ENCODE data around the gene PTPRJ. TPM values are rescaled to one million over a fixed set of nuclear protein-coding genes. Genes with fewer than 3 reads are reported as not detected.

The PTPRJ gene
- total RNA-seq, 2 donors from 2014 or later, result 60.7 to 83.3 TPM

DNA sequence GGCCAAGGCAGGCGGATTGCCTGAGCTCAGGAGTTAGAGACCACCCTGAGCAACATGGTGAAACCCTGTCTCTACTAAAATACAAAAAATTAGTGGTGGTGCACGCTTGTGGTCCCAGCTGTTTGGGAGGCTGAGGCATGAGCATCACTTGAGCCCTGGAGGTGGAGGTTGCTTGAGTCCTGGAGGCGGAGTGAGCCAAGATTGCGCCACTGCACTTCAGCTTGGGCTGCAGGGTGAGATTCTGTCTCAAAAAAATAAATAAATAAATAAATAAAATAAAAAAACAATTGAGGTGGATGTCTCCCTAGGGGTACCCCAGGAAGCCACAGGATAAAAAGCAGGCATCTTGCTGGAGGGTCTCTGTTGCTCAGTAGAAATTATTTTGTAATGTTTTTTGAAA, 14.1 kb downstream of the PTPRJ start:
- H3K4me3 Mint-ChIP-seq, result no peak overlapping the region
- H3K4me1 Mint-ChIP-seq (ENCODE audit: low read depth in 2 of 2), result peaks cover 44 to 55% of the 10 kb centered on the region in 2 donors
- no peaks in the 10 kb centered on the region for H3K27me3 Mint-ChIP-seq
- no peak for ATAC-seq
- H3K36me3 Mint-ChIP-seq, result no peaks in the 10 kb centered on the region
- H3K9me3 Mint-ChIP-seq, result no peaks in the 10 kb centered on the region
- no peak for DNase-seq (ENCODE audit: low spot score)
- H3K27ac Mint-ChIP-seq, result no peak overlapping the region

DNA sequence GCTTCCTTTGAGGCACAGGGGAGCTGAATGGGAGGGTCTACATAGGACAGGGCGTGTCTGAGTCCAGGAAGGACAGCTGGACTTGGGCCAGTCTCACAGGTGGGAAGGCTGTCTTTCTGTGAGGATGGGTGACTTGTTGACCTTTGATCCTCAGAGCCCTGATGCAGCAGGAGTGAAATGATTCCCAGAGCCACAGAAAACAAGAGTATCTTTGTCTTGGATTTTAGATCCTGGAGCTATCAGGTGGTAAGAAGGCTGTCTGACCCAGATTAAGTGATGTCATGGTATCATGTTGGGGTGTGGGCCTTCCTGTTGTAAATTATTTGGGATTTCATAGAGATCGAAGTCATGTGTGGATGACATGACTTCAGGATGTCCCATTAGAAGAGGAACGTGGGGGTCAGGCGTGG, 15.0 kb downstream of the PTPRJ start:
- DNase-seq (ENCODE audit: low spot score) (no peak), ATAC-seq (no peak)
- no peak overlapping the region for H3K4me3 Mint-ChIP-seq

DNA sequence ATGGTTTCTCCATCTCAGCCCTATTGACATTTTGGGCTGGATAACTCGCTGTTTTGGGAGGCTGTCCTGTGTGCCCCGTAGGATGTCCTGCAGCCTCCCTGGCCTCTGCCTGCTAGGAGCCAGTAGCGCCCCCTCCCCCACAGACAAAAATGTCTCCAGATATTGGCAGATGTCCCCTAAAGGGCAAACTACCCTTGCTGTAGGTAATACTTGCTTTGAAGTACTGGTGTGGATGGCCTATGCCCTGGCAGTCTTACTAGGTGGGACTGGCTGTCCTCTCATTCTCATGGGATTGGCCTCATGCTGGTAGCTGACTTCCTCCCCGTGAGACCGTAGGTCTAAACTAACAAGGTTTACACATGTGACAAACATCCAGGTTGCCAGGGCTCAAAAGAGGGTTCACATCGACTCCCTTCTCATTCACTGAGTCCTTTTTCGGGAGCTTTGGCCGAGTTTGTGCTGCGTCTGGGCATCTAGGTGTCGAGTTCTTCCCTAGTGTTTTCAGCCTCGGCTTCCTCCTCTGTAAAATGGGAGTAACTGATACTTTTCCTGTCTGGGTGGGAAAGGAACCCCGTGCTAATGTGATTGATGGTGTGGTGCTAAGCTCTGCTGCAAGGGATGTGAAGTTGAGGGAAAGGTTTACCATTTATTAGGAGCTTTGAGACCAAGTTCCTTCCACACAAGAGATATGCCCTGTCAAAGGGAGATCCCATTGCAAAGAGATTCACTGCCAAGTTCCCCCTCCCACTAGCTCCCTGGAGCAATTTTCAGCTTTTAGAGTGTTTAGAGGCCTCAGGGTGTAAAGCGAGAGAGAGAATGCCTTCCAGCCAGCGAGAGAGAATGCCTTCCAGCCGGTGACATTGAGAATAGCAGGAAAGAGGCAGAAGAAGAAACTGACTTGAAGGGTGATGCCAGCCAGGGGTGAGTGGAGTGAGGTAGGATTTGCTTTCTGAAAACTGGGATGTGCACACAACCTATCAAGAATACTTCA, 17.0 kb downstream of the PTPRJ start:
- peak overlapping the region; percentile 59 to 100 for H3K27ac Mint-ChIP-seq
- H3K36me3 Mint-ChIP-seq, result no peaks in the 10 kb centered on the region
- H3K4me3 Mint-ChIP-seq, result no peak overlapping the region
- DNase-seq (ENCODE audit: low spot score) (no peak), ATAC-seq (no peak)
- H3K27me3 Mint-ChIP-seq, result no peaks in the 10 kb centered on the region
- H3K9me3 Mint-ChIP-seq, result no peaks in the 10 kb centered on the region
- H3K4me1 Mint-ChIP-seq (ENCODE audit: low read depth in 2 of 2), result peaks cover 56 to 59% of the 10 kb centered on the region in 2 donors

More for the DNA sequence above, 15.0 kb downstream of the PTPRJ start:
- Mint-ChIP-seq H3K9me3 (no peaks in the 10 kb centered on the region), H3K27ac (peak overlapping the region; percentile 41 to 55), H3K36me3 (no peaks in the 10 kb centered on the region), H3K4me1 (ENCODE audit: low read depth in 2 of 2) (peaks cover 44 to 53% of the 10 kb centered on the region in 2 donors), H3K27me3 (no peaks in the 10 kb centered on the region)

DNA sequence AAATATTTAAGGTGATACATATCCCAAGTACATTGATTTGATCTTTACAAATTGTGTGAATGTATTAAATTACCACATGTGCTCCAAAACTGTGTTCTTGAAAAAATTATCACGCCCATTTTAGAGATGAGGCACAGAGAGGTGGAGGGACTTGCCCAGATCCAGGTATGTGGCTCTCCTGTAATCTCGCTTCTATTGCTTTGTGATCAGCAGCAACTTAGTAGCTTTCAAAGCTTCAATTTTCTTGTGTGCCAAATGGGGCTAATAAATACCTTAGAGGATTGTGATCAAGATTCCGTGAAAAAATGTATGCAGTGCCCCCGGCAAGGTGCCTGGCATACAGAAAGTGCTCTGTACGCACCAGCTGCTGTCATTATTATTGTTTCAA, 18.0 kb downstream of the PTPRJ start:
- H3K9me3 Mint-ChIP-seq, result no peaks in the 10 kb centered on the region
- H3K4me3 Mint-ChIP-seq, result peak overlapping the region; percentile 4
- no peak for DNase-seq (ENCODE audit: low spot score)
- no peaks in the 10 kb centered on the region for H3K36me3 Mint-ChIP-seq
- H3K27me3 Mint-ChIP-seq, result no peaks in the 10 kb centered on the region
- H3K4me1 Mint-ChIP-seq (ENCODE audit: low read depth in 2 of 2), result peaks cover 56 to 59% of the 10 kb centered on the region in 2 donors
- ATAC-seq, result no peak
- peak overlapping the region; percentile 93 to 100 for H3K27ac Mint-ChIP-seq

DNA sequence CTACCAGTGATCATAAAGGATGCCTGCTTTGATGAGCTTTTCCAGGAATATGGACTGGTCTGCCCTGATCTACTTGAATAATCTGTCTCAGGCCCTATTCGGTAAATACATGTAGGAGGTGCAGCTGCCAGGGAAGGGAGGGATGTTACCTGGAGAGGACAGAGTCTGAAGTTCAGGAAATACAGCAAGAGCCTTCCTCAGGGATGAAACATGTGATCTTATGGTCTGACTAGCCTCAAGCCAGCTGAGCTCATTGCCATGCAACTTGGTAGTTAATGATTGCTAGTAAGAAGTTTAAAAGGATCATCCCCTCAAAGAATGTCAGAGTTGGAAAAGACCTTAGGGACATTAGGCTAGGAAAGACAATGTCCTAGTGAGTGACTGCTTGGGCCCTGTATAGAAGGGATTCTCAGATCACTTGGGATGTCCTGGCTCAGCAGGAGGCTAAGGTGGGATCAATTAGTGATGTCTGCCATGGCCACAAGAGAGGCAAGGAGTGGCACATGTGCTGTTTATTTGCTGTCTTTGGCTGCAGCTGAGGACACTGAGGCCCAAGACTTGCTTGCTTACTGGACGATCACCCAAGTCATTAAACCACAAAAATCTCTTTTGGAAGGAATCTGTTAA, 18.5 kb downstream of the PTPRJ start:
- no peaks in the 10 kb centered on the region for H3K27me3 Mint-ChIP-seq
- ATAC-seq (no peak), DNase-seq (ENCODE audit: low spot score) (no peak)
- peak overlapping the region; percentile 4 for H3K4me3 Mint-ChIP-seq
- no peaks in the 10 kb centered on the region for H3K36me3 Mint-ChIP-seq
- H3K4me1 Mint-ChIP-seq (ENCODE audit: low read depth in 2 of 2), result peaks cover 54 to 60% of the 10 kb centered on the region in 2 donors
- no peaks in the 10 kb centered on the region for H3K9me3 Mint-ChIP-seq
- H3K27ac Mint-ChIP-seq, result peak overlapping the region; percentile 93 to 100

DNA sequence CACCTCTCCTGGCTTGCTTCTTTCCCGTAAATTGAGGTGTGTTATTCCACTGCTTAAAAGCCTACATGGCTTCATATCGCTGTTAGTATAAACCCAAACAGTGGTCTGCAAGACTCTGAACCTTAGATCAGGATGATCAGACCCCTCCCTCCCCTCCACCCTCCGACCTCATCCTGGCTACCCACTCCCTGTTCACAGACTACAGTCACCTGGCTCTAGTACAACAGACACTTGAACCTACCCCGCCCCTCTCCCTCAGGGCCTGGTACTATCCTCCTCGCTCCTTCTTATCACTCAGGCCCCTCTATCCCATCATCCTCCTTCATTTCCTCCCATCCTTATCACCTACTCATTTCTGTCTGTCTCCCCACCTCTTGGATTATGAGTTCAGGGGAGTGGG, 20.1 kb downstream of the PTPRJ start:
- peak overlapping the region; percentile 85 for H3K4me3 Mint-ChIP-seq
- H3K36me3 Mint-ChIP-seq, result no peaks in the 10 kb centered on the region
- H3K9me3 Mint-ChIP-seq, result no peaks in the 10 kb centered on the region

DNA sequence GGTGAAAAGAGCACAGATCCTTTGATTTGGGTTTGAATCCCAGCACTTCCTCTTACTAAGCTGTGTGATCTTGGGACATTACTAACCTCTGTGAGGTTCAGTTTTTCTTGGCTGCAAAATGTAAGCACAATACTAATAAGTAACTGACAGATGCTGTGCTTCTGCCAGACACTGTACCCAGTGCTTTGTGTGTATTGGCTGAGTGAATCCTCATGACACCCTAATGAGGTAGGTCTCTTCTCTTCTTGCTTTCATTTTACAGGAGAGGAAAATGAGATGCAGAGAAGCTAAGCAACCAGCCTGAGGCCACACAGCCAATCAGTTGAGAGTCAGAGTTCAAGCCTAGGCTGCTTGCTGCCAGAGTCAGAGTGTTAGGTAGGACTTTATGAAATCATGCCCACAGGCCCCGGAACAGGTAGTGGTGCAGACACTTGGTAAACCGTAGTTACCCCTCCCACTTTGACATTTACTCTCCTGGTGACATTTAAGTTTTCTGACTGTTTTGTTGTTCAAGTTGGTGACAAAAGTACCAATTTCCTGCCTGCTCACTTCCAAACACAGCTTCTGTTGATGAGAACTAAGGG, 21.2 kb downstream of the PTPRJ start:
- H3K9me3 Mint-ChIP-seq, result no peaks in the 10 kb centered on the region
- peak; percentile 92 to 93 for ATAC-seq

More for the DNA sequence above, 20.1 kb downstream of the PTPRJ start:
- Mint-ChIP-seq H3K27ac (peak overlapping the region; percentile 93 to 100), H3K4me1 (ENCODE audit: low read depth in 2 of 2) (peaks cover 62 to 74% of the 10 kb centered on the region in 2 donors), H3K27me3 (no peaks in the 10 kb centered on the region)
- DNase-seq (ENCODE audit: low spot score), result no peak
- ATAC-seq, result no peak

DNA sequence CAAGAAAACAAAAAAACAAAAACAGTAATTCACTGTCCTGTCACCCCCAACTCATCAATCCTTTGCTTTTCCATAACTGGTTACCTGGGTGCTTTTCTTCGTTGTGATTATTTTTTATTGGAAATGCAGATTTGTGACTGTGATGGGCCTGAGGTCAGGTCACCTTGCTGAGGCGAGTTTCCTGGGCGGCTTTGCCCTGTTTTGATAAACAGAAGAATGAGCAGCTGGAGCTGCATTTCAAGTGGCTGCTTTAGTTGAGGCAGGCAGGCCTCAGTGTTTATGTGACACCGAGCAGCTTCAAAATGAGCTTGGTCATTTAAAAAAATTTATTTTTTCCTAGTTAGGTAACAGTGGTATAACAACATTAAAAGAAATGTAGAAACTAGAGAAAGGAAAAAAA, 22.2 kb downstream of the PTPRJ start:
- peak overlapping the region; percentile 93 to 100 for H3K27ac Mint-ChIP-seq
- no peaks in the 10 kb centered on the region for H3K36me3 Mint-ChIP-seq
- H3K9me3 Mint-ChIP-seq, result no peaks in the 10 kb centered on the region
- DNase-seq (ENCODE audit: low spot score) (no peak), ATAC-seq (no peak)
- peaks cover 68 to 80% of the 10 kb centered on the region in 2 donors for H3K4me1 Mint-ChIP-seq (ENCODE audit: low read depth in 2 of 2)
- H3K27me3 Mint-ChIP-seq, result no peaks in the 10 kb centered on the region
- peak overlapping the region; percentile 85 for H3K4me3 Mint-ChIP-seq

More for the DNA sequence above, 21.2 kb downstream of the PTPRJ start:
- Mint-ChIP-seq H3K27ac (peak overlapping the region; percentile 93 to 100), H3K27me3 (no peaks in the 10 kb centered on the region), H3K4me1 (ENCODE audit: low read depth in 2 of 2) (peaks cover 69 to 82% of the 10 kb centered on the region in 2 donors), H3K36me3 (no peaks in the 10 kb centered on the region), H3K4me3 (peak overlapping the region; percentile 85)
- DNase-seq (ENCODE audit: low spot score), result peak; percentile 88

DNA sequence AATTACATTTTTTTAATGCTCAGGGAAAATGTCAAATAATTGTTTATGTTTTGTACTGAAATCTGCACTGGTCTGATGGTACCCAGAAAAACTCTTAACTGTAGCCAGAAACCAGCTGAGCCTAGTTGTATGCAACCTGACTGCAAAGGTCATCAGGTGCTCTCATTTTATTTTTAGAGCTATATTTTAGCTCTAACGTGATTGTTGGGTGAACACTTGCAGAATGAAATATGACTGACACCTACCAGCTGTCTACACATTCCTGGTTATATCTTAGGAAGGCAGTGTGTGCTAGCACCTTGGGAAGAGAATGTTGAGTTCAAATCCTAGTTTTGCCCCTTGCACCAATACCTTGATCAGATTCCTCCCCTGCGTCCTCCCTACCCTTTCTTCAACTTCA, 23.6 kb downstream of the PTPRJ start:
- Mint-ChIP-seq H3K4me1 (ENCODE audit: low read depth in 2 of 2) (peaks cover 69 to 78% of the 10 kb centered on the region in 2 donors), H3K27me3 (no peaks in the 10 kb centered on the region), H3K36me3 (no peaks in the 10 kb centered on the region), H3K9me3 (no peaks in the 10 kb centered on the region), H3K4me3 (peak overlapping the region; percentile 86), H3K27ac (peak overlapping the region; percentile 100)
- ATAC-seq, result no peak
- DNase-seq (ENCODE audit: low spot score), result no peak

DNA sequence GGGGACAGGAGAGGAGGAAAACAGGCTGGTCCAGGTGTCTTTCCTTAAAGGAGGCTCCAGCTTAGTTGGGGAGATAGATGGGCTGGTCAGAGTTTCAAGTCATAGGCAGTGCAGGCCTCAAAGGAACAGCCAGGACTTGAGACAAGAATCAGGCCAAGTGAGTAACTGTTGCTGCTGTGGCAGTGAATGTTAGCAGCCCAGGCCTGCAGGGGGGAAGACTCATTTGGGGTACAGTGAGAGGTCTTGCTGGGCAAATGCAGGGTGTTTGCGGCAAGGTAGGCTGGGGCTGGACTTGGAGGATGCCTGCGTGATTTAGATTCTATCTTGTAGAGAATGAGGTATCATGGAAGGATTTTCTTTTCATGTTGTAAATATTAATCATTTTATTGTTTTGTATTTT, 24.1 kb downstream of the PTPRJ start:
- ATAC-seq (no peak), DNase-seq (ENCODE audit: low spot score) (no peak)
- H3K4me3 Mint-ChIP-seq, result peak overlapping the region; percentile 86
- no peaks in the 10 kb centered on the region for H3K36me3 Mint-ChIP-seq
- H3K27ac Mint-ChIP-seq, result peak overlapping the region; percentile 100
- H3K4me1 Mint-ChIP-seq (ENCODE audit: low read depth in 2 of 2), result peaks cover 70 to 76% of the 10 kb centered on the region in 2 donors
- H3K27me3 Mint-ChIP-seq, result no peaks in the 10 kb centered on the region
- no peaks in the 10 kb centered on the region for H3K9me3 Mint-ChIP-seq

DNA sequence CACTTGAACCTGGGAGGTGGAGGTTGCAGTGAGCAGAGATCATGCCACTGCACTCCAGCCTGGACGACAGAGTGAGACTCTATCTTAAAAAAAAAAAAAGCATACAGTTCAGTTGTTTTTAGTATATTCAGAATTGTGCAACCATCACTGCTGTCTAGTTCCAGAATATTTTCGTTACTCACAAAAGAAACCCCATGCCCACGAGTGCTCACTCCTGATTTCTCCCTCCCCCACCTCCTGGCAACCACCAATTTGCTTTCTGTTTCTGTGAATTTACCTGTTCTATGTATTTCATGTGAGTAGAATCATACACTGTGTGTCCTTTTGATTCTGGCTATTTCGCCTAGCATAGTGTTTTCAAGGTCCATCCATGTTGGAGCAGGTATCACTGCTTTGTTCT, 24.8 kb downstream of the PTPRJ start:
- no peak for DNase-seq (ENCODE audit: low spot score)
- Mint-ChIP-seq H3K27me3 (no peaks in the 10 kb centered on the region), H3K27ac (peak overlapping the region; percentile 100), H3K36me3 (no peaks in the 10 kb centered on the region), H3K4me3 (peak overlapping the region; percentile 86), H3K9me3 (no peaks in the 10 kb centered on the region), H3K4me1 (ENCODE audit: low read depth in 2 of 2) (peaks cover 71 to 73% of the 10 kb centered on the region in 2 donors)
- ATAC-seq, result no peak

DNA sequence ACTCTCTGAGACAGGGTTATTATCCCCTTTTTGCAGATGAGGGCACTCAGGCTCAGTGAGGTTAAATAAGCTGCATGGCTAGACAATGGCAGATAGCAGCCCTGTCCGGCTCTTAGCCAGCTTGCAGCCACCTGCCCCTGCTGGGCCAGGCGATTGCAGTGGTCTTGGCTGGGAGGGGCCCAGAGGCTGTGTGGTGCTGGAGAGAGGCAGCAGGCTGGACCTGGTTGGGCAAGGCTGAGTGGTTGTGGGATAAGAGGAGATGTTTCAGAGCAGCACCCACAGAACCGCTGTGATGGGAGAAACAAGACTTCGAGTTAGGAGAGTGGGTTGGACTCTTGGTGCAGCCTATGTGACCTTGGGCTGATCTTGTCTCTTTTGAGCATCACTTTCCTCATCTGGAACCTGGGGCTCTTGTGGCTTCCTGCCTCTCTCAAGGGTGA, 25.5 kb downstream of the PTPRJ start:
- ATAC-seq, result peak in 1 of 2 donors; percentile 10
- DNase-seq (ENCODE audit: low spot score), result no peak
- Mint-ChIP-seq H3K4me1 (ENCODE audit: low read depth in 2 of 2) (peaks cover 66 to 67% of the 10 kb centered on the region in 2 donors), H3K27me3 (no peaks in the 10 kb centered on the region), H3K4me3 (peak overlapping the region; percentile 86), H3K9me3 (no peaks in the 10 kb centered on the region), H3K27ac (peak overlapping the region; percentile 100), H3K36me3 (no peaks in the 10 kb centered on the region)

DNA sequence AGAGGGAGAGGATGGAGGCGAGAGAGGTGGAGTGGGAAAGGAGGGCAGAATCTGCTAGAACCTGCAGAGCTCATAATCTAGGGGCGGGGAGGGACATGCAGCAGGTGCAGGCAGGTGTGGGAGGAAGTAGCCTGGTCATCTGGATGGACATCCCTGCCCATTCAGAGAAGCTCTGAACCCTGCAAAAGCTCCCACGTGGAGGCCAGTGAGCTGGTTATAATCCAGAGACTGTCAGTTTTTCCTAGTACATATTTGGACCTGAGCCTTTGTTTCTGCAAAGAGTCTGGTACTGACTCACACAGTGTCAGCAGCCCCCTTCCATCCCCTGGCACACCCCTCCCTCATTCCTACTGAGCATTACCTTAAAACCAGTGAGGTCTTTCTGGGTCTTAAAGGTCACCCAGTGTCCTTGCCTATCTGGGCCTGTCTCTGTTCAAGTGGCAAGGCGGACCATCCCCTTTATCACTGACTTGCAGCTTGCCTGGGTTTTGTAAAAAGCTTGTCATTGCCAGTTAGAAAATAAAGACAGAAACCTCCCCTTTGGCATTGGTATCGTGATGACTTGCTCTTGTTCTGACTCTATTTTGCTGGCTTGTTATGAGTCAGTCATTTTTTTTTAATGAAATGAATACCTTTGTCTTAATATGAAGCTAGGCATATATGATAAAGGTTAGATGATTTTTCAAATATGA, 26.1 kb downstream of the PTPRJ start:
- peak overlapping the region; percentile 100 for H3K27ac Mint-ChIP-seq

More for the DNA sequence above, 26.1 kb downstream of the PTPRJ start:
- Mint-ChIP-seq H3K36me3 (no peaks in the 10 kb centered on the region), H3K27me3 (no peaks in the 10 kb centered on the region), H3K9me3 (no peaks in the 10 kb centered on the region), H3K4me3 (peak overlapping the region; percentile 86), H3K4me1 (ENCODE audit: low read depth in 2 of 2) (peaks cover 66 to 67% of the 10 kb centered on the region in 2 donors)
- peak; percentile 66 to 77 for ATAC-seq
- no peak for DNase-seq (ENCODE audit: low spot score)
